HG03045 (cell line): ENCODE results near the gene DDX24.
A peak's percentile ranks its signal among the peaks of the same experiment; 100 is the strongest.

Experiments used
- ATAC-seq: cut with Tn5 transposase; IDR thresholded peaks from one replicate; pipeline ENCODE4 v1.9.1; 2021; ENCODE audit warnings: mild to moderate bottlenecking, moderate library complexity; ENCODE audit not compliant: unreplicated experiment

DDX24 gene

GRCh38 chr14:94080621-94081385 lies at the start of gene DDX24, which contains the start of gene IFI27L1:
DDX24 (minus strand) TSS chr14:94081202; CDS start chr14:94079742, 1,460 bp downstream.
IFI27L1 (plus strand) TSS chr14:94081310; CDS start chr14:94096938, 15,628 bp downstream.
- peak; percentile 98 for ATAC-seq

GRCh38 chr14:94129758-94130414 lies 48.9 kb upstream of the DDX24 start:
- no peak for ATAC-seq

DNA sequence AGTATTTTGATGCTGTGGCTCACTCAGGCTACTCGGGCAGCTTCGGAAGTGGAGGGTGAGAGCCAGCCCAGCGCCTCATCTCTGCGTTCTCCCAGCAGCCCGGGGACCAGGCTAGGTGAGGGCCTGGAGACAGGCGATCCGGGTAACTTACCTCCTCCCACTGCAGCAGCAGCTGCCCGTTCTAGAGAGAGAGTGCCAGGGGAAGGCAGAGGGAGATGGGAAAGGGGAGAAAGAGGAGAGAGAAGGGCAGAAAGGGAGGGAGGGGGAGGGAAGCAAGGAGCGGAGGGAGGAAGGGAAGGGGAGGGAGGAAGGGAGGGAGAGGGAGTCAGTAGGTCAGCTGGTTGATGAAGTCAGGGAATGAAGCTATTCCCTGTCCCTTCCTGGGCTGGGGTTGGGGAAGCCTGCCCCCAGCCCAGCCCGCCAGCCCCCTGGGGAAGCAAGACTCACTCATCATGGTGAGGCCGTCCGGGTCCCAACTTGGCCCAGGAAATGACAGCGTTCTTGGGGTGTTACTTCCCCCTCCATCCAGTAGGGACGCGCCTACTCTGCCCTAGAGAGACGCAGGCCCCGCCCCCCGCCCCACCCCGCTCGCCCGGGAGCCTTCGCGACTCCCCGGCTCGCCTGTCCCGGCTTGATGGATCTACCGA lies 48.2 kb upstream of the DDX24 start, which contains the start of gene IFI27L2:
IFI27L2 (minus strand) TSS at position 494 of the 647 bp plus-strand sequence; CDS start at position 454, 40 bp downstream.
- ATAC-seq, result peak; percentile 94

- ATAC-seq, result no peak
Measured at GRCh38 chr14:94128216-94128839, 47.3 kb upstream of the DDX24 start.

- no peak for ATAC-seq
Measured at GRCh38 chr14:94127330-94127729, 46.3 kb upstream of the DDX24 start.

DNA sequence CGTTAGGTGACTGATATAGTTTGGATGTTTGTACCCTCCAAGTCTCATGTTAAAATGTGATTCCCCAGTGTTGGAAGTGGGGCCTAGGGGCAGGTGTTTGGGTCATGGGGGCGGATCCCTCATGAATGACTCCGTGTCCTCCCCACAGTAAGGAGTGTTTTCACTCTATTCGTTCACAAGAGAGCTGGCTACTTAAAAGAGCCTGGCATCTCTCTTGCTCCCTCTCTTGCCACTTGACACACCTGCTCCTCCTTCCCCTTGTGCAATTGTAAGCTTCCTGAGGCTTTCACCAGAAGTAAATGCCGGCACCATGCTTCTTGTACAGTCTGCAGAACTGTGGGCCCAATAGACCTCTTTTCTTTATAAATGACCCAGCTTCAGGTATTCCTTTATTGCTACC lies 45.8 kb upstream of the DDX24 start:
- no peak for ATAC-seq

GRCh38 chr14:94126419-94126677 lies 45.3 kb upstream of the DDX24 start:
- no peak for ATAC-seq

- ATAC-seq, result no peak
Measured at GRCh38 chr14:94125659-94126418, 44.8 kb upstream of the DDX24 start.

- no peak for ATAC-seq
Measured at GRCh38 chr14:94124582-94125377, 43.8 kb upstream of the DDX24 start.

DNA sequence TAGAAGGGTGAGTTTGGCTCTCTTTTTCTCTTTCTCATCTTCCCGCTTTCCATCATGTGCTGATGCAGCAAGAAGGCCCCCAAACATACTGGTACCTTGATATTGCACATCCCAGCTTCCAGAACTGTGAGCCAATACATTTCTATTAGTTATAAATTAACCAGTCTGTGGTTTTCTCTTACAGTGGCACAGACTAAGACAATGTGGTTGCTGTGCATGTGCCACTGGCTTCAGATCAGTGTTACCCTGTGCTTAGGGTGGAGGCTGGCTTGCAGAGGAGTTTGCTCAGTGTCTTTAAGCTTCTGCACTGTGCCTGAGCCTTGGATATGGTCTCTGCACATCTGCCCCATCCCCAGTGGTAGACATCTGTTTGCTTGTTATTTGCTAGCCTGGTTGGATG lies 42.9 kb upstream of the DDX24 start:
- no peak for ATAC-seq

GRCh38 chr14:94123296-94123695 lies 42.3 kb upstream of the DDX24 start:
- no peak for ATAC-seq

- no peak for ATAC-seq
Measured at GRCh38 chr14:94122438-94122837, 41.4 kb upstream of the DDX24 start.

DNA sequence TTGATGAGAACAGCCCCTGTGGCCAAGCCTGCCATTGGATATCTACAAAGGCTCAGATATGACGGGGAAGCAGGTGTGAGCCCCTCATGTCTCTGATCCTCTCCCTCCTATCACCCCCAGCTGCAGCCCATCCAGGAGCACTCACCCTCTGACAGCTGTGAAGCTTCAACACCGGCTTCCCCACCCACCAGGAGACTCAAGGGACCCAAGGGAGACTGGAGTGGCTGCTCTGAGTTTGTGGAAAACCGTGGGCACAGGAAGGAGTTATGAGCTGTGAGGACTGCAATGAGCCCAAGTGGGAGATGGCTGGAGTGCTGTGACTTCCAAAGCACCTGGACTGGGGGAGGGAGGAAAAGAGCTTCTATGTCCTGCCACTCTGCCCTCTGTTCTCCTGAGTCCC lies 40.5 kb upstream of the DDX24 start:
- no peak for ATAC-seq

DNA sequence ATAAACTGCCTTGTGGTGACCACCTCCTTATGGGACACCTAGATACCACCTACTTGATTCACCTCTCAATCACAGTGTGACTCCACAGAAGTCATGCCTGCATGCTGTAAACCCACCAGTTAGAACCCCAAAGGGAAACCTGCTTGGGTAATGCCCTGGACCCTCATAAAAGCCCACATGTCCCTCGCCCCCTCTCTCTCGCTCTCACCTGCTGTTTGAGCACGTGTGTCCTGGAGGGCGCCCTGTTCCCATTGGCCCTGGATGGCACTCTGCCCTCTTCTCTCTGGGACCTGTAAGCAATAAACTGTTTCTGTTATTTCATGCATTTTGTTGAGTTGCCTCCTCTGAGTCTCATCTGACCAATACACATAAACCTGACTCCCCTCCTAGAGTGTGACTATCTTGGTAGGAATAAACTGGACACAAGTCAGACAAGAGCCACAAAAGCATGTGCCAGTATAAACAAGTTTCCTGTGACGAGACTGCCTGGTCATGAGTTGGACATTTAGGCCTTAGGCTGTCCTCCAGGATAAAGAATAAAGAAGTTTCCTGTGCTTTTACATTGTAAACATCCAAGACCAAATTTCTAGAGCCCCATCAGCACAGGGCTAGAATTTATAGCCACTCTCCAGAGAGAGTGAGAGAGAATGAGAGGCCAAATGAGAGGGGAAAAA lies 39.8 kb upstream of the DDX24 start:
- no peak for ATAC-seq

DNA sequence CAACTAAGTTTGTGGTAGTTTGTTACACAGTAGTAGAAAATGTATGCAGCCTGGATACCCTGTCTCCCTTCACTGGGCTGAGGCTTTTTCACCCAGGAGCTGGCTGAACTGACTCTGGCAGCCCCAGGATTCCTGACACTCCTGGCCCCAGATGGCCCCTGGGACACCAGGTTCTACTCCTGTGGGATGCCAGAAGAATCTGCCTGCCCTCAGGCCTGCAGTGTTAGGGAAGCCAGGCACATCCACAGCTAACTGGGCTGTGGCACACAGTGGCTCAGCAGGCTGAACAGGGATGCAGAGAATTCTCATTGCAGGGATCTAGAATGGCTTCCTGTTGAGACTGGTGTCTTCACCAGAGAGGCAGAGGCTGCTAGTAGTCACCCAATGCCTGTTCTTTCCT lies 38.1 kb upstream of the DDX24 start:
- no peak for ATAC-seq

- no peak for ATAC-seq
Measured at GRCh38 chr14:94117856-94118255, 36.9 kb upstream of the DDX24 start.

- ATAC-seq, result no peak
Measured at GRCh38 chr14:94116701-94117100, 35.7 kb upstream of the DDX24 start.

- no peak for ATAC-seq
Measured at GRCh38 chr14:94115631-94116030, 34.6 kb upstream of the DDX24 start.

DNA sequence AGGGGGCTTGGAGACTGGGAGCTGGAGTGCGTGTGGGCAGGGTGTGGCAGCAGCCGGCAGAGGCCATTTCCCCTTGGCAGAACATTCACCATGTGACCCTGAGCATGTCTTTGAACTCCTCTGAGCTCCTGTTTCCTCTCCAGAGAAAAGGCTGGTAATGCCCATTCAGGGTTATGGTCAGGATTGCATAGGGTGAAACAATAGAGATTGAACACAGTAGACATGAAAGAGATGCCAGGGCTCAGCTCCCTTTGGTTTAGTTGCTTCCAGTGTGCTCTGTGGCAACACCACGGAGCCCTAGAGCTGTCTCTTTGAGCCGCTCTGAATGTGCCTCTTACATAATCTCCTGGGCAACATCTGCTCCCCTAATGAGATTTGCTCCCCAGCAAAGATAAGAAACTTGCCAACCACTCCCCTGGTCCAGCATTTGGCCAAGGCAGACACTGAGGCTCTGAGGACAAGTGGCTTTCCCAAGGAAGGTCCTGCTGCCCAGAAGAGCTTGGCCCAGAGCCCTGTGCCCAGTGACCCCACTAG lies 34.1 kb upstream of the DDX24 start:
- no peak for ATAC-seq
